ENCODE data around the gene DRAXIN. TPM values are rescaled to one million over a fixed set of nuclear protein-coding genes. Genes with fewer than 3 reads are reported as not detected.

DRAXIN gene
- total and polyA plus RNA-seq, 2 donors (not counting 3 experiments of a cell fraction or from before 2014, with no cell fraction given): 0.44 to 3.2 TPM

GRCh38 chr1:11653101-11653860 lies 38.2 kb upstream of the DRAXIN start:
- no peak overlapping the region for H3K9ac ChIP-seq (replicated peaks; ENCODE audit: extremely low read depth, insufficient read depth, low read length)
- no peaks in the 10 kb centered on the region for H3K36me3 ChIP-seq (ENCODE audit: control insufficient read depth in 2 of 2, extremely low read depth in 1 of 2, insufficient read depth in 2 of 2, low read length in 2 of 2)
- no TSS peak for BruUV-seq (replicated peaks)
- no peak for FAIRE-seq
- H3K27me3 ChIP-seq (ENCODE audit: control insufficient read depth in 2 of 2, insufficient read depth in 2 of 2, low read length in 2 of 2): no peaks in the 10 kb centered on the region
- H3K9me1 ChIP-seq (replicated peaks; ENCODE audit: control insufficient read depth, extremely low read depth, insufficient read depth, low read length): no peaks in the 10 kb centered on the region
- dilution Hi-C loops (cut with MboI; ENCODE audit: extremely low pct_ligation_motif_present, low sequenced_read_pairs): no loop called here
- no peak for TF ChIP-seq FOS (IDR thresholded peaks at IDR 0.05; ENCODE audit: borderline replicate concordance, insufficient read depth, low read length)
- TF ChIP-seq GATA2 (IDR thresholded peaks at IDR 0.05; ENCODE audit: insufficient read depth, insufficient read length, low read depth, low read length): no peak
- TF ChIP-seq POLR2AphosphoS5 (IDR thresholded peaks at IDR 0.05; ENCODE audit: insufficient read depth, low read depth, low read length): no peak
- no peak for TF ChIP-seq POLR2A (IDR thresholded peaks at IDR 0.05; ENCODE audit: low read depth, low read length)
- TF ChIP-seq MAX (IDR thresholded peaks at IDR 0.05; ENCODE audit: insufficient read depth, insufficient read length): no peak
- TF ChIP-seq JUN (IDR thresholded peaks at IDR 0.05; ENCODE audit: borderline replicate concordance, insufficient read depth, insufficient read length, low read depth): no peak
- no peak for TF ChIP-seq CTCF (IDR thresholded peaks at IDR 0.05; ENCODE audit: extremely low read depth in 1 of 2, insufficient read depth in 1 of 2, low read depth in 1 of 2, low read length in 2 of 2)
- no peak for TF ChIP-seq EZH2 (IDR thresholded peaks at IDR 0.05; ENCODE audit: borderline replicate concordance, low read depth, low read length, severe bottlenecking)
- TF ChIP-seq MYC (IDR thresholded peaks at IDR 0.05; ENCODE audit: low read depth, low read length): no peak
- H2AFZ ChIP-seq (ENCODE audit: low read depth, low read length): no peak overlapping the region
- ChIA-PET CTCF (interaction anchor here (0.6 to 12.8 kb wide), 8 partner anchors 7 to 616 kb away, joined by 3 to 373 read pairs (median 12); partner anchors contain the start of gene FBXO6), POLR2A (no interaction called here)
- H3K9me3 ChIP-seq (replicated peaks; ENCODE audit: control insufficient read depth, insufficient read depth, low read length): no peaks in the 10 kb centered on the region
- H3K4me3 ChIP-seq (replicated peaks in 1 of 3; ENCODE audit: insufficient read depth in 1 of 3, low read depth in 1 of 3, low read length in 3 of 3): no peak overlapping the region
- H3K4me1 ChIP-seq (ENCODE audit: control insufficient read depth, extremely low read depth, insufficient read depth, low read length): peaks cover 3% of the 10 kb centered on the region
- H3K4me2 ChIP-seq (ENCODE audit: insufficient read depth, low read length): no peak overlapping the region
- intact Hi-C loops (cut with micrococcal nuclease): no loop called here
- H4K20me1 ChIP-seq (replicated peaks; ENCODE audit: control insufficient read depth, extremely low read depth, insufficient read depth, low read length): no peaks in the 10 kb centered on the region
- no peaks in the 10 kb centered on the region for H3K79me2 ChIP-seq (ENCODE audit: control insufficient read depth, insufficient read depth, low read length)
- no peak for DNase-seq (ENCODE audit: low read depth, low spot score)
- no peak overlapping the region for H3K27ac ChIP-seq (ENCODE audit: insufficient read depth, low read depth, low read length)
